Lung (tissue), 12 donors: ENCODE data around the gene SLC45A3. TPM values are rescaled to one million over a fixed set of nuclear protein-coding genes. Genes with fewer than 3 reads are reported as not detected.

ENCODE experiments used
- ATAC-seq: fragments of 200-7000 bp; cut with Tn5 transposase; one replicate; pipeline ENCODE4 v1.9.1; 2020; ENCODE audit warnings: moderate number of reproducible peaks; ENCODE audit not compliant: insufficient read depth, low FRiP score
- DNase-seq, 3 donors: peaks; one replicate each; pipeline ENCODE4 v3.0.0-alpha.2; 2013 to 2017
- H3K27ac ChIP-seq, 2 donors: one replicate each; pipeline ENCODE4 v1.5.1; 2013; ENCODE audit warnings: mild to moderate bottlenecking in 2 of 2, moderate library complexity in 2 of 2, control low read depth in 1 of 2, inconsistent platforms in 1 of 2, low read depth in 1 of 2, low read length in 1 of 2
- H3K27me3 ChIP-seq, 3 donors: one replicate each; pipeline ENCODE4 v1.5.1; 2013; ENCODE audit warnings: low read length in 2 of 3; ENCODE audit not compliant: control insufficient read depth in 3 of 3, insufficient read depth in 3 of 3
- H3K36me3 ChIP-seq, 4 donors: one replicate each; pipeline ENCODE4 v1.5.1; 2013; ENCODE audit warnings: low read length in 4 of 4, mild to moderate bottlenecking in 1 of 4, moderate library complexity in 1 of 4; ENCODE audit not compliant: control insufficient read depth in 4 of 4, insufficient read depth in 4 of 4
- H3K4me1 ChIP-seq, 5 donors: one replicate each; pipeline ENCODE4 v1.5.1; 2013; ENCODE audit warnings: low read length in 5 of 5, mild to moderate bottlenecking in 2 of 5, moderate library complexity in 1 of 5; ENCODE audit not compliant: control insufficient read depth in 5 of 5, insufficient read depth in 5 of 5
- H3K4me3 ChIP-seq: one replicate; pipeline ENCODE4 v1.5.1; 2013; ENCODE audit warnings: mild to moderate bottlenecking, control low read depth, moderate library complexity
- H3K9ac ChIP-seq, 2 donors: one replicate each; pipeline ENCODE4 v1.5.1; 2013; ENCODE audit warnings: low read length in 2 of 2, control low read depth in 1 of 2; ENCODE audit not compliant: insufficient read depth in 1 of 2
- H3K9me3 ChIP-seq, 4 donors: one replicate each; pipeline ENCODE4 v1.5.1; 2013; ENCODE audit warnings: low read length in 3 of 4, mild to moderate bottlenecking in 1 of 4, moderate library complexity in 1 of 4; ENCODE audit not compliant: control insufficient read depth in 4 of 4, insufficient read depth in 3 of 4
- WGBS, 2 donors: extraction: QIAGEN DNeasy Blood & Tissue Kit; methylation state at CpG; one replicate each; pipeline ENCODE4 v1.1.7; 2013; 5-methylcytosine and 5-hydroxymethylcytosine counted together
- polyA plus RNA-seq, 2 donors: library from polyadenylated mRNA; stranded (reverse); fragments of 200-250 nt; gene quantifications; one replicate each; pipeline ENCODE4 v1.2.1, GENCODE V29; 2013
- total RNA-seq, 2 donors: library from RNA; depleted of rRNA in 1 of 2; stranded (reverse); fragments of >200 nt in 1 of 2; gene quantifications; one replicate each; pipeline ENCODE4 v1.2.1, GENCODE V29; 2014 to 2021
- TF ChIP-seq, protein P1 (sequence below): IDR thresholded peaks from 2 replicates; pipeline ENCODE4 v1.5.1; 2012; ENCODE audit warnings: mild to moderate bottlenecking; ENCODE audit errors: control extremely low read depth, extremely low read depth
- donor health status: control.
- donor health status: control.
- donor health status: Bipolar disorder and iron deficiency.
- donor health status: healthy.
- donor health status: DM: yes; HTN: yes; CAD: no.

SLC45A3 gene
- total and polyA plus RNA-seq, 4 donors = 2.1 to 8.6 (median 3.9) TPM

GRCh38 chr1:205715628-205716027, 35.3 kb upstream of the SLC45A3 start:
- WGBS, 2 donors = 24 to 71% methylated on average over 5 of the region's 5 CpGs

GRCh38 chr1:205714906-205715246, 34.6 kb upstream of the SLC45A3 start:
- no peaks in the 10 kb centered on the region for H3K9me3 ChIP-seq
- no peak for ATAC-seq
- no peak overlapping the region for H3K4me3 ChIP-seq
- peaks cover 0 to 6% (median 3%) of the 10 kb centered on the region in 5 donors for H3K4me1 ChIP-seq
- no peaks in the 10 kb centered on the region for H3K27me3 ChIP-seq
- 73 to 79% methylated on average over 4 of the region's 4 CpGs for WGBS, 2 donors
- peaks cover 10 to 38% (median 29%) of the 10 kb centered on the region in 4 donors for H3K36me3 ChIP-seq
- H3K9ac ChIP-seq = no peak overlapping the region
- TF ChIP-seq, protein P1, sequence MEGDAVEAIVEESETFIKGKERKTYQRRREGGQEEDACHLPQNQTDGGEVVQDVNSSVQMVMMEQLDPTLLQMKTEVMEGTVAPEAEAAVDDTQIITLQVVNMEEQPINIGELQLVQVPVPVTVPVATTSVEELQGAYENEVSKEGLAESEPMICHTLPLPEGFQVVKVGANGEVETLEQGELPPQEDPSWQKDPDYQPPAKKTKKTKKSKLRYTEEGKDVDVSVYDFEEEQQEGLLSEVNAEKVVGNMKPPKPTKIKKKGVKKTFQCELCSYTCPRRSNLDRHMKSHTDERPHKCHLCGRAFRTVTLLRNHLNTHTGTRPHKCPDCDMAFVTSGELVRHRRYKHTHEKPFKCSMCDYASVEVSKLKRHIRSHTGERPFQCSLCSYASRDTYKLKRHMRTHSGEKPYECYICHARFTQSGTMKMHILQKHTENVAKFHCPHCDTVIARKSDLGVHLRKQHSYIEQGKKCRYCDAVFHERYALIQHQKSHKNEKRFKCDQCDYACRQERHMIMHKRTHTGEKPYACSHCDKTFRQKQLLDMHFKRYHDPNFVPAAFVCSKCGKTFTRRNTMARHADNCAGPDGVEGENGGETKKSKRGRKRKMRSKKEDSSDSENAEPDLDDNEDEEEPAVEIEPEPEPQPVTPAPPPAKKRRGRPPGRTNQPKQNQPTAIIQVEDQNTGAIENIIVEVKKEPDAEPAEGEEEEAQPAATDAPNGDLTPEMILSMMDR = no peak
- H3K27ac ChIP-seq = no peak overlapping the region
- no peak for DNase-seq

More at GRCh38 chr1:205715628-205716027, 35.3 kb upstream of the SLC45A3 start:
- Histone ChIP-seq H3K27ac (no peak overlapping the region), H3K4me1 (peaks cover 0 to 5% (median 3%) of the 10 kb centered on the region in 5 donors), H3K9me3 (no peaks in the 10 kb centered on the region), H3K36me3 (peaks cover 12 to 46% (median 35%) of the 10 kb centered on the region in 4 donors), H3K4me3 (no peak overlapping the region), H3K27me3 (no peaks in the 10 kb centered on the region), H3K9ac (no peak overlapping the region)
- ATAC-seq = no peak
- TF ChIP-seq, protein P1 = no peak
- no peak for DNase-seq

DNA sequence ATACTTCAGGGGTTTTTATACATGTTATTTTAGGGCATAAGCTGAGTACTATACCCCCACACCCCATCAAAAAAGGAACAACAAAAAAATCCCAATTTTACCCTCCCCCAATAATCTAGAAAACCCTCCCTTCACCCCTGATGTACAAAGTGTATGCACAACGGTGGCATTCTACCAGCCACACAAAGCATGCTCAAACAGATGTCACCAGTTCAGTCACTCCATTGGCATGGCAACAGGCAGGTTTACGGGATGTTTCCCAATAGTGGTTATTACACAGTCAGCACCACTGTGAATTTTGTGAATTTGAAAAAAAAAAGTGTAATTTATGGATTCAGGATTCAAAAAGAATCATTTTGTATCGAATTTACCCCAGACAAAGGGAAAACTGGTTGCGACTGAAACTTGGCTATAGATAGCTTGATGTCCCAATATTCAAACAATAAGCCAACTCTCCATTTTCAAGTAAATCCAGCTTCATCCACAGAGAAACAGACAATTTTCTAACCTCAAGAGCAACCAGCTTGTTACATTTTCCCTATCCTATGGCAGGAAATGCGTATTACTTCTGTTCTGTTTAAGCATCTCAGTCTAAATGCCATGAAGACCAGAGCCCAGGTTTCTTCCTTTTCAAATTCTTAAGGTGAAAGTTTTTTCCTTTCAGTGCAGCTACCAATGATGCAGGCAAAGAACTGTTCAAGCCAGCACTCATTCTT, 34.0 kb upstream of the SLC45A3 start:
- H3K9ac ChIP-seq = no peak overlapping the region
- no peaks in the 10 kb centered on the region for H3K9me3 ChIP-seq
- no peak overlapping the region for H3K27ac ChIP-seq
- peaks cover 10 to 33% (median 26%) of the 10 kb centered on the region in 4 donors for H3K36me3 ChIP-seq
- peak; percentile 36 to 59 (median 57) for DNase-seq
- H3K27me3 ChIP-seq = no peaks in the 10 kb centered on the region
- H3K4me3 ChIP-seq = no peak overlapping the region
- ATAC-seq = no peak
- peaks cover 0 to 6% (median 3%) of the 10 kb centered on the region in 5 donors for H3K4me1 ChIP-seq
- TF ChIP-seq, protein P1 = no peak
- WGBS, 2 donors = 64 to 67% methylated on average over 5 of the region's 5 CpGs
